Tibial nerve (tissue), 4 donors: ENCODE results near the gene JAG2. TPM values are rescaled to one million over a fixed set of nuclear protein-coding genes. Genes with fewer than 3 reads are reported as not detected.

ENCODE experiments used
- DNase-seq, 2 donors: peaks; one replicate each; pipeline ENCODE4 v3.0.0-alpha.2; 2019; ENCODE audit warnings: low spot score in 2 of 2
- H3K27ac ChIP-seq, 4 donors: fragments of 200-600 bp; sonication (generic) in 3 of 4; one replicate each; pipeline ENCODE4 v1.5.1; 2017 to 2019; ENCODE audit warnings: mild to moderate bottlenecking in 1 of 4
- H3K27me3 ChIP-seq, 2 donors: fragments of 200-600 bp; sonication (generic) in 1 of 2; one replicate each; pipeline versions ENCODE4 v1.5.1 to v1.6.0; 2017 to 2019
- H3K36me3 ChIP-seq, 3 donors: fragments of 200-600 bp; sonication (generic); one replicate each; pipeline ENCODE4 v1.5.1; 2018 to 2019
- H3K4me1 ChIP-seq, 4 donors: fragments of 200-600 bp; sonication (generic) in 3 of 4; one replicate each; pipeline ENCODE4 v1.5.1; 2017 to 2019
- H3K4me3 ChIP-seq, 4 donors: fragments of 200-600 bp; sonication (generic) in 3 of 4; one replicate each; pipeline ENCODE4 v1.5.1; 2017 to 2019; ENCODE audit warnings: mild to moderate bottlenecking in 1 of 4, moderate library complexity in 1 of 4
- H3K9me3 ChIP-seq, 4 donors: fragments of 200-600 bp; sonication (generic) in 3 of 4; one replicate each; pipeline ENCODE4 v1.5.1; 2017 to 2019
- CTCF ChIP-seq, 5 experiments: fragments of 200-600 bp in 3 of 5; fragments of 450-650 bp in 2 of 5; sonication (generic) in 3 of 5; IDR thresholded peaks; one replicate each; pipeline ENCODE4 v1.5.1; 2016 to 2019; ENCODE audit warnings: antibody characterized with exemption in 5 of 5, mild to moderate bottlenecking in 3 of 5, moderate library complexity in 2 of 5
- EP300 ChIP-seq, 2 donors: sonication (generic); formaldehyde crosslinking; IDR thresholded peaks; one replicate each; pipeline ENCODE4 v1.6.1; 2017; ENCODE audit warnings: antibody characterized with exemption in 2 of 2, mild to moderate bottlenecking in 1 of 2
- POLR2A ChIP-seq, 2 donors: fragments of 450-650 bp; IDR thresholded peaks; one replicate each; pipeline ENCODE4 v1.6.1; 2017; ENCODE audit warnings: antibody characterized with exemption in 2 of 2, mild to moderate bottlenecking in 2 of 2, moderate library complexity in 2 of 2
- WGBS, 2 donors: methylation state at CpG; one replicate each; pipeline ENCODE4 v1.1.5; 2018; 5-methylcytosine and 5-hydroxymethylcytosine counted together
- total RNA-seq, 4 donors: library from RNA; depleted of rRNA; stranded (reverse); fragments of >200 nt; gene quantifications; one replicate each; pipeline ENCODE4 v1.1.0, GENCODE V29; 2016

JAG2 gene
- total RNA-seq, 4 donors from 2014 or later: 7.4 to 13.8 (median 12.8) TPM

- peaks cover 0 to 65% of the 10 kb centered on the region in 2 donors for H3K27me3 ChIP-seq
- 42 to 50% methylated on average over 15 to 21 of the region's 28 CpGs for WGBS, 2 donors
- H3K9me3 ChIP-seq: no peaks in the 10 kb centered on the region
- no peak for DNase-seq
- no peaks in the 10 kb centered on the region for H3K36me3 ChIP-seq
- peaks cover 0 to 76% (median 35%) of the 10 kb centered on the region in 4 donors for H3K4me1 ChIP-seq
- no peak overlapping the region for H3K4me3 ChIP-seq
- H3K27ac ChIP-seq: no peak overlapping the region
- TF ChIP-seq EP300 (IDR thresholded peaks at IDR 0.05): no peak
- TF ChIP-seq POLR2A (IDR thresholded peaks at IDR 0.05): no peak
- TF ChIP-seq CTCF (IDR thresholded peaks at IDR 0.05): no peak
Observed at GRCh38 chr14:105201156-105201924, 32.8 kb upstream of the JAG2 start.

GRCh38 chr14:105200641-105201040, 32.1 kb upstream of the JAG2 start:
- Histone ChIP-seq H3K27me3 (peaks cover 0 to 72% of the 10 kb centered on the region in 2 donors), H3K4me3 (no peak overlapping the region), H3K9me3 (no peaks in the 10 kb centered on the region), H3K36me3 (no peaks in the 10 kb centered on the region), H3K4me1 (peaks cover 0 to 77% (median 38%) of the 10 kb centered on the region in 4 donors), H3K27ac (no peak overlapping the region)
- WGBS, 2 donors: 59 to 64% methylated on average over 15 to 16 of the region's 16 CpGs
- TF ChIP-seq POLR2A (IDR thresholded peaks at IDR 0.05) (no peak), EP300 (IDR thresholded peaks at IDR 0.05) (no peak), CTCF (IDR thresholded peaks at IDR 0.05) (no peak)
- DNase-seq: no peak

- TF ChIP-seq POLR2A (IDR thresholded peaks at IDR 0.05): no peak
- no peak for TF ChIP-seq CTCF (IDR thresholded peaks at IDR 0.05)
- TF ChIP-seq EP300 (IDR thresholded peaks at IDR 0.05): no peak
- peaks cover 0 to 78% of the 10 kb centered on the region in 2 donors for H3K27me3 ChIP-seq
- WGBS, 2 donors: 70 to 74% methylated on average over 8 to 9 of the region's 10 CpGs
Observed at GRCh38 chr14:105200074-105200473, 31.5 kb upstream of the JAG2 start.

GRCh38 chr14:105199093-105199492, 30.5 kb upstream of the JAG2 start:
- no peak for DNase-seq
- H3K27ac ChIP-seq: no peak overlapping the region
- H3K4me3 ChIP-seq: no peak overlapping the region
- peaks cover 0 to 88% of the 10 kb centered on the region in 2 donors for H3K27me3 ChIP-seq
- H3K36me3 ChIP-seq: no peaks in the 10 kb centered on the region
- TF ChIP-seq POLR2A (IDR thresholded peaks at IDR 0.05) (no peak), CTCF (IDR thresholded peaks at IDR 0.05) (no peak), EP300 (IDR thresholded peaks at IDR 0.05) (no peak)
- H3K4me1 ChIP-seq: peaks cover 0 to 68% (median 24%) of the 10 kb centered on the region in 4 donors
- WGBS, 2 donors: 46 to 61% methylated on average over 9 to 16 of the region's 18 CpGs
- no peaks in the 10 kb centered on the region for H3K9me3 ChIP-seq

More at GRCh38 chr14:105200074-105200473, 31.5 kb upstream of the JAG2 start:
- Histone ChIP-seq H3K36me3 (no peaks in the 10 kb centered on the region), H3K9me3 (no peaks in the 10 kb centered on the region), H3K27ac (no peak overlapping the region), H3K4me3 (no peak overlapping the region), H3K4me1 (peaks cover 0 to 72% (median 33%) of the 10 kb centered on the region in 4 donors)
- no peak for DNase-seq

- 79 to 86% methylated on average over 4 of the region's 4 CpGs for WGBS, 2 donors
Observed at GRCh38 chr14:105198588-105198987, 30.0 kb upstream of the JAG2 start.

More at GRCh38 chr14:105198588-105198987, 30.0 kb upstream of the JAG2 start:
- H3K36me3 ChIP-seq: no peaks in the 10 kb centered on the region
- peaks cover 0 to 91% of the 10 kb centered on the region in 2 donors for H3K27me3 ChIP-seq
- H3K4me3 ChIP-seq: no peak overlapping the region
- no peak overlapping the region for H3K27ac ChIP-seq
- no peak for DNase-seq
- no peak for TF ChIP-seq EP300 (IDR thresholded peaks at IDR 0.05)
- TF ChIP-seq POLR2A (IDR thresholded peaks at IDR 0.05): no peak
- no peak for TF ChIP-seq CTCF (IDR thresholded peaks at IDR 0.05)
- H3K9me3 ChIP-seq: no peaks in the 10 kb centered on the region
- peaks cover 0 to 68% (median 24%) of the 10 kb centered on the region in 4 donors for H3K4me1 ChIP-seq
